OCI-LY1 (cell line): ENCODE data around the gene DNAH8.

Source experiments
- EZH2 ChIP-seq: fragments of 200-600 bp; sonication (generic), shearing (Covaris generic); IDR thresholded peaks from 2 replicates; pipeline ENCODE4 v1.8.0; 2017; ENCODE audit warnings: borderline replicate concordance, mixed run types, mild to moderate bottlenecking, antibody characterized with exemption, low read length, moderate library complexity, mixed read lengths
- TF ChIP-seq, protein P1 (sequence below): fragments of 200-600 bp; sonication (generic), shearing (Covaris generic); IDR thresholded peaks from 2 replicates; pipeline ENCODE4 v1.5.1; 2017; ENCODE audit warnings: mild to moderate bottlenecking, antibody characterized with exemption, low read length, moderate library complexity, mixed read lengths

DNA sequence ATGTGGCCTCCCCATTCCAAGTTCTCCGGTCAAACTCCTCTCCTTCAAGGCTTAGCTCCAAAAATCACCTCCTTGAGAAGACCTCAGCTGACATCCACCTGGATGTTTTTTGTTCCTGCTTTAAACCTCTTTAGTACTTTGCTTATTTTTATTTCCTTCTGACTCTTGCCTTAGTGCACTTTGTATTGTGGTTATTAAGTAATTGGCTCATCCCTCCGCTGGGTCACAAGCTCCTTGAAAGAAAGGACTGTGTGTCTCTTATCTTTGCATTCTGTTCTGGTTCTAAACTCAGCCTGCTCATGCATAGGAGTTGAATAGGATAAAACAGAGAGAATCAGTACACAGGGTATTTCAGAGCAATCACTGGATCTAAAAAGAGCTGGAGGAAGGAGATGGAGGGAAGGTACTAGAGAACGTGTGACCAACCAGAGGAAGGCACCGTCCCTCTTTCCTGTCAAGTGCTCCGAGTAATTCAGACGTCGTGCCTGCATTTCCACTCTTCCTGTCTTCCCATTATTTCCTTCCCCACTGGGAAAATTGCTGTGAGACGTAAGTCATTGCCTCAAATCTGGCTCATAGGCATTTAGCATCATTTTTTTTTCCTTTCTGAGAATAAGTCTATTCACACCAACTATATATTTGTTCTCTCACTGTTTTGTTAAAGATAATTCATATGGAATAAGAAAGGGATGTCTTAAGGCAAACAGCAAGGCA is 273.8 kb downstream of the DNAH8 start:
- TF ChIP-seq, protein P1, sequence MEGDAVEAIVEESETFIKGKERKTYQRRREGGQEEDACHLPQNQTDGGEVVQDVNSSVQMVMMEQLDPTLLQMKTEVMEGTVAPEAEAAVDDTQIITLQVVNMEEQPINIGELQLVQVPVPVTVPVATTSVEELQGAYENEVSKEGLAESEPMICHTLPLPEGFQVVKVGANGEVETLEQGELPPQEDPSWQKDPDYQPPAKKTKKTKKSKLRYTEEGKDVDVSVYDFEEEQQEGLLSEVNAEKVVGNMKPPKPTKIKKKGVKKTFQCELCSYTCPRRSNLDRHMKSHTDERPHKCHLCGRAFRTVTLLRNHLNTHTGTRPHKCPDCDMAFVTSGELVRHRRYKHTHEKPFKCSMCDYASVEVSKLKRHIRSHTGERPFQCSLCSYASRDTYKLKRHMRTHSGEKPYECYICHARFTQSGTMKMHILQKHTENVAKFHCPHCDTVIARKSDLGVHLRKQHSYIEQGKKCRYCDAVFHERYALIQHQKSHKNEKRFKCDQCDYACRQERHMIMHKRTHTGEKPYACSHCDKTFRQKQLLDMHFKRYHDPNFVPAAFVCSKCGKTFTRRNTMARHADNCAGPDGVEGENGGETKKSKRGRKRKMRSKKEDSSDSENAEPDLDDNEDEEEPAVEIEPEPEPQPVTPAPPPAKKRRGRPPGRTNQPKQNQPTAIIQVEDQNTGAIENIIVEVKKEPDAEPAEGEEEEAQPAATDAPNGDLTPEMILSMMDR = no peak
- TF ChIP-seq EZH2 = no peak
